GM18861 (cell line): Measurements from ENCODE around the gene TMBIM4.
"Not testable (repeated sequence)": the region's sequence is repeated elsewhere in the genome, so short reads cannot be mapped to it uniquely, and the experiment has no call there.

Experiments used
- ATAC-seq: cut with Tn5 transposase; IDR thresholded peaks from one replicate; pipeline ENCODE4 v1.9.1; 2021; ENCODE audit not compliant: unreplicated experiment

TMBIM4 gene

GRCh38 chr12:66187036-66187435 lies 17.2 kb upstream of the TMBIM4 start:
- ATAC-seq = no peak

GRCh38 chr12:66184822-66185221 lies 15.0 kb upstream of the TMBIM4 start:
- not testable (repeated sequence) for ATAC-seq

- no peak for ATAC-seq
Measured at GRCh38 chr12:66182956-66183355, 13.2 kb upstream of the TMBIM4 start.

GRCh38 chr12:66176105-66176900 lies 6.5 kb upstream of the TMBIM4 start:
- no peak for ATAC-seq

- not testable (repeated sequence) for ATAC-seq
Measured at GRCh38 chr12:66174391-66175325, 4.9 kb upstream of the TMBIM4 start.

GRCh38 chr12:66170606-66171005 lies 810 bp upstream of the TMBIM4 start:
- no peak for ATAC-seq

- no peak for ATAC-seq
Measured at GRCh38 chr12:66168410-66168809, 1.4 kb downstream of the TMBIM4 start.

GRCh38 chr12:66166561-66166960 lies 3.2 kb downstream of the TMBIM4 start:
- ATAC-seq = no peak

- ATAC-seq = no peak
Measured at GRCh38 chr12:66165141-66165540, 4.7 kb downstream of the TMBIM4 start.

- ATAC-seq = no peak
Measured at GRCh38 chr12:66164349-66164821, 5.4 kb downstream of the TMBIM4 start.

GRCh38 chr12:66163289-66163688 lies 6.5 kb downstream of the TMBIM4 start:
- no peak for ATAC-seq

GRCh38 chr12:66162701-66163100 lies 7.1 kb downstream of the TMBIM4 start:
- no peak for ATAC-seq

- ATAC-seq = no peak
Measured at GRCh38 chr12:66160704-66161103, 9.1 kb downstream of the TMBIM4 start.

- no peak for ATAC-seq
Measured at GRCh38 chr12:66159123-66159522, 10.7 kb downstream of the TMBIM4 start.

GRCh38 chr12:66156654-66157053 lies 13.1 kb downstream of the TMBIM4 start:
- no peak for ATAC-seq

- no peak for ATAC-seq
Measured at GRCh38 chr12:66154776-66155175, 15.0 kb downstream of the TMBIM4 start.

- no peak for ATAC-seq
Measured at GRCh38 chr12:66152732-66153131, 17.1 kb downstream of the TMBIM4 start.

- no peak for ATAC-seq
Measured at GRCh38 chr12:66149702-66150398, 19.9 kb downstream of the TMBIM4 start.

- no peak for ATAC-seq
Measured at GRCh38 chr12:66144791-66145754, 24.7 kb downstream of the TMBIM4 start.

- ATAC-seq = no peak
Measured at GRCh38 chr12:66143868-66144267, 25.9 kb downstream of the TMBIM4 start.
